Left ventricle myocardium inferior (tissue), 1 donor: ENCODE measurements around the gene SYNE1. TPM values are rescaled to one million over a fixed set of nuclear protein-coding genes. Genes with fewer than 3 reads are reported as not detected.
A peak's percentile ranks its signal among the peaks of the same experiment; 100 is the strongest.

ENCODE experiments used
- DNase-seq: peaks from one replicate; pipeline ENCODE4 v3.0.0-alpha.2; 2020
- H3K27ac ChIP-seq: fragments of 200-600 bp; replicated peaks from 2 replicates; pipeline ENCODE4 v1.8.0; 2021
- H3K27me3 ChIP-seq: fragments of 200-600 bp; 2 replicates; pipeline ENCODE4 v1.8.0; 2021; ENCODE audit warnings: low read depth
- H3K36me3 ChIP-seq: fragments of 200-600 bp; 2 replicates; pipeline ENCODE4 v1.8.0; 2021
- H3K4me1 ChIP-seq: fragments of 200-600 bp; 2 replicates; pipeline ENCODE4 v1.8.0; 2021
- H3K4me3 ChIP-seq: fragments of 200-600 bp; 2 replicates; pipeline ENCODE4 v1.8.0; 2021; ENCODE audit warnings: mild to moderate bottlenecking, moderate library complexity
- H3K9me3 ChIP-seq: fragments of 200-600 bp; replicated peaks from 2 replicates; pipeline ENCODE4 v1.8.0; 2021
- CTCF ChIP-seq: fragments of 200-600 bp; IDR thresholded peaks from 2 replicates; pipeline ENCODE4 v1.8.0; 2021; ENCODE audit warnings: antibody characterized with exemption, mild to moderate bottlenecking, borderline replicate concordance
- intact Hi-C: fragments of 100-400 bp; cut with micrococcal nuclease; formaldehyde crosslinking; loops from one replicate; pipeline ENCODE4 v1.11.0; 2022
- total RNA-seq: library from RNA; stranded (reverse); fragmentation: NEBNext Ultra II Directional; extraction: Animal tissue kit (Norgen Biotek cat#: 25700); gene quantifications from one replicate; pipeline ENCODE4 v1.2.1, GENCODE V29; 2021
- donor health status: DM: no; HTN: yes; CAD: no; lungs with severe emphysema.

SYNE1 gene
- total RNA-seq, 1 donor from 2014 or later, result 105 TPM

DNA sequence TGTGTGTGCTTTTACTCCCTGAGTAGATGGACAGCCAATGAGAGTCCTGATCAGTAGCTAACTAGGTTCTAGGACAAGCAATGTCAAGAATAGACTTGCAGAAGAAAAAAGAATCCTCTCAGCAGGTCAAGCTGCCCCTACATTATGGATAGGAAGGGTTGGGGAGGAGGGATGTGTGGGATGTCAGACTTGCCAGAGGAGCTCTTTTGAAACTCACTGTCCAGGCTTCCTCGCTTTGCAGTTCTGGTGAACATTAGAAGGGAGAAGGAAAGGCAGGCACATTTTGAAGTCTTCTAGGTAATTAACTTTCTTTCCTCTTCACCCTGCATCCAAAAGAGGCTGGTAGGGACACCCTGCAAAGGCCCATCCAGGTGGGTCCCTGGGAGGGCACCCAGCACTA, 48.7 kb downstream of the SYNE1 start:
- Histone ChIP-seq H3K4me1 (peaks cover 5% of the 10 kb centered on the region), H3K4me3 (no peak overlapping the region), H3K36me3 (no peaks in the 10 kb centered on the region), H3K27me3 (no peaks in the 10 kb centered on the region), H3K9me3 (peaks cover 8% of the 10 kb centered on the region), H3K27ac (no peak overlapping the region)
- intact Hi-C loops, result no loop called here
- DNase-seq, result no peak
- no peak for TF ChIP-seq CTCF

- Histone ChIP-seq H3K4me3 (no peak overlapping the region), H3K4me1 (peaks cover 5% of the 10 kb centered on the region), H3K36me3 (no peaks in the 10 kb centered on the region), H3K27ac (no peak overlapping the region), H3K27me3 (no peaks in the 10 kb centered on the region), H3K9me3 (peaks cover 8% of the 10 kb centered on the region)
- intact Hi-C loops, result no loop called here
- no peak for DNase-seq
- no peak for TF ChIP-seq CTCF
Observed at GRCh38 chr6:152587473-152587872, 49.7 kb downstream of the SYNE1 start.

DNA sequence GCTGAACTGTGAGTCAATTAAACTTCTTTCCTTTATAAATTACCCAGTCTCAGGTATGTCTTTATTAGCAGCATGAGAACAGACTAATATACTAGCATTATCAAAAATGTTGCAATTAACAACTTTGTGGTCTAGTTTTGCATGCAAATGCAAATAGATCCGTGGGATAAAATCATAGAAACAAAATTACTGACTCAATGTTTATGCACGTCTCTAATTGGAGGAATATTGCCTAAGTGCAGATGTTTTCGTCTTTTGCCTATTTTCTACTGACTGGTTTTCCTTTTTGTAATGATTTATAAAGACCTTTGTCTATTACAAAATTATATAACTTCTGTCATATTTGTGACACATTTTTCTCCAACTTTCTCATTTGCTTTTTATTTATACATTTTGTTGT, 51.9 kb downstream of the SYNE1 start:
- DNase-seq, result no peak
- intact Hi-C loops, result no loop called here
- no peaks in the 10 kb centered on the region for H3K27me3 ChIP-seq
- H3K36me3 ChIP-seq, result no peaks in the 10 kb centered on the region
- H3K4me3 ChIP-seq, result no peak overlapping the region
- H3K4me1 ChIP-seq, result peaks cover 5% of the 10 kb centered on the region
- no peak for TF ChIP-seq CTCF
- no peak overlapping the region for H3K27ac ChIP-seq
- H3K9me3 ChIP-seq, result no peaks in the 10 kb centered on the region

DNA sequence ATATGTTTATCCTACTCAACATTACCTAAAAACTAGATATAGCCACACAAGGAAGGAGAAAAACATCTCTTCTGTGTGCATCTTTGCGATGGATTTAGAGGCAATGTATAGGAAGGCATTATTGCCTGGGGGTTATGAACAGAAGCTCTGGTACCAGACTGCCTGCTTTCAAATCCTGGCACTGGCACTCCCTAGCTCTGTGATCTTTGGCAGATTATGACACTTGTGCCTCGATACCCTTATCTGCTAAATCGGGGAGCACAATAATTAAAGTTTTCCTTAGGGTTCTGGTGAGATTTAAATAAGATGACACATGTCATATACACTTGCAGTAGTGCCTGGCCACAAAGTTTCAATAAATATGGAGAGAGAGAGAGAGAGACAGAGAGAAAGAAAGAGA, 53.3 kb downstream of the SYNE1 start:
- intact Hi-C loops, result no loop called here
- no peak overlapping the region for H3K4me3 ChIP-seq
- H3K9me3 ChIP-seq, result no peaks in the 10 kb centered on the region
- H3K27ac ChIP-seq, result no peak overlapping the region
- H3K4me1 ChIP-seq, result no peaks in the 10 kb centered on the region
- H3K27me3 ChIP-seq, result no peaks in the 10 kb centered on the region
- H3K36me3 ChIP-seq, result no peaks in the 10 kb centered on the region
- no peak for TF ChIP-seq CTCF
- DNase-seq, result no peak

GRCh38 chr6:152576525-152576924, 60.6 kb downstream of the SYNE1 start:
- intact Hi-C loops, result no loop called here
- no peak for TF ChIP-seq CTCF
- H3K27ac ChIP-seq, result peak overlapping the region; percentile 14
- no peak overlapping the region for H3K4me3 ChIP-seq
- no peaks in the 10 kb centered on the region for H3K9me3 ChIP-seq
- no peak for DNase-seq
- no peaks in the 10 kb centered on the region for H3K27me3 ChIP-seq
- H3K4me1 ChIP-seq, result peaks cover 18% of the 10 kb centered on the region
- H3K36me3 ChIP-seq, result no peaks in the 10 kb centered on the region
